ENCODE data around the gene PRDX3. TPM values are rescaled to one million over a fixed set of nuclear protein-coding genes. Genes with fewer than 3 reads are reported as not detected.
"Not testable (repeated sequence)": the region's sequence is repeated elsewhere in the genome, so short reads cannot be mapped to it uniquely, and the experiment has no call there.

PRDX3 gene
- total and polyA plus RNA-seq, 11 donors = 130 to 385 (median 257) TPM

GRCh38 chr10:119140603-119141245 is 37.9 kb downstream of the PRDX3 start:
- Histone ChIP-seq H3K4me3 (no peak overlapping the region), H3K27me3 (no peaks in the 10 kb centered on the region), H3K9me3 (no peaks in the 10 kb centered on the region), H3K4me1 (peaks cover 0 to 14% (median 0%) of the 10 kb centered on the region in 12 donors), H3K27ac (no peak overlapping the region), H3K36me3 (peaks cover 0 to 55% (median 29%) of the 10 kb centered on the region in 9 donors)
- intact Hi-C loops (cut with DNase I) = no loop called here
- TF ChIP-seq POLR2A (IDR thresholded peaks at IDR 0.05) = no peak
- TF ChIP-seq, protein P1, sequence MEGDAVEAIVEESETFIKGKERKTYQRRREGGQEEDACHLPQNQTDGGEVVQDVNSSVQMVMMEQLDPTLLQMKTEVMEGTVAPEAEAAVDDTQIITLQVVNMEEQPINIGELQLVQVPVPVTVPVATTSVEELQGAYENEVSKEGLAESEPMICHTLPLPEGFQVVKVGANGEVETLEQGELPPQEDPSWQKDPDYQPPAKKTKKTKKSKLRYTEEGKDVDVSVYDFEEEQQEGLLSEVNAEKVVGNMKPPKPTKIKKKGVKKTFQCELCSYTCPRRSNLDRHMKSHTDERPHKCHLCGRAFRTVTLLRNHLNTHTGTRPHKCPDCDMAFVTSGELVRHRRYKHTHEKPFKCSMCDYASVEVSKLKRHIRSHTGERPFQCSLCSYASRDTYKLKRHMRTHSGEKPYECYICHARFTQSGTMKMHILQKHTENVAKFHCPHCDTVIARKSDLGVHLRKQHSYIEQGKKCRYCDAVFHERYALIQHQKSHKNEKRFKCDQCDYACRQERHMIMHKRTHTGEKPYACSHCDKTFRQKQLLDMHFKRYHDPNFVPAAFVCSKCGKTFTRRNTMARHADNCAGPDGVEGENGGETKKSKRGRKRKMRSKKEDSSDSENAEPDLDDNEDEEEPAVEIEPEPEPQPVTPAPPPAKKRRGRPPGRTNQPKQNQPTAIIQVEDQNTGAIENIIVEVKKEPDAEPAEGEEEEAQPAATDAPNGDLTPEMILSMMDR (IDR thresholded peaks at IDR 0.05) = no peak
- 85 to 87% (median 86%) methylated on average over 21 of the region's 21 CpGs for WGBS, 4 donors
- ATAC-seq (peak in 2 of 4 donors; percentile 5 to 26), DNase-seq (no peak)

DNA sequence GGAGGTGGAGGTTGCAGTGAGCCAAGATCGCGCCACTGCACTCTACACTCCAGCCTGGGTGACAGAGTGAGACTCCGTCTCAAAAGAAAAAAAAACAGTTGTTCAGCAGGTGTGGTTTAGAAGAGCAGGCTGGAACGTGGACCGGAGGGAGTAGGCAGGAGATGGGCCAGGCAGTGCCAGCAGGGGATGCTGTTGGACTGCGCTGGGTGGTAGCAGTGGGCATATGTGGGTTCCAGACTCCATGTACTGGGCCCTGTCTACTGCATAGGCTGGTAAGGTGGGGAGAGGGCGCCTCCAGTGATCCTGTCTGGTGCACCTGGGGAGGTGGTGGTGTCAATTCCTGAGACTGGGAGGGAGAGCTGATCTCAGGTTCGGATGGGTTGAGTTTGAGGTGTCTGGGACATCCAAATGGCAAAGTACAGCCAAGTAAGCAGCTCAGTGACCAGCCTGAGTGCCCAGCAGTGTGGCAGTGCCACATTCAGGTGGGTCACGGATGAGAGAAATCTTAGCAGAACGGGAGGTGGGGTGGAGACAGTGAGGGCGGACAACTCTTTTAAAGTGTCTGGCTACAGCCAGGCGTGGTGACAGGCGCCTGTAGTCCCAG is 39.0 kb downstream of the PRDX3 start:
- Histone ChIP-seq H3K27ac (no peak overlapping the region), H3K4me1 (peaks cover 0 to 25% (median 0%) of the 10 kb centered on the region in 12 donors), H3K9me3 (no peaks in the 10 kb centered on the region), H3K4me3 (no peak overlapping the region), H3K27me3 (no peaks in the 10 kb centered on the region), H3K36me3 (peaks cover 0 to 52% (median 23%) of the 10 kb centered on the region in 9 donors)
- WGBS, 4 donors = 81 to 90% (median 83%) methylated on average over 13 of the region's 13 CpGs
- TF ChIP-seq, protein P1 (IDR thresholded peaks at IDR 0.05) = peak in 10 of 12 donors; percentile 11 to 47 (median 34)
- TF ChIP-seq POLR2A (IDR thresholded peaks at IDR 0.05) = no peak
- ATAC-seq = peak; percentile 44 to 69 (median 60)
- intact Hi-C loops (cut with DNase I) = no loop called here
- peak in 1 of 5 donors; percentile 41 for DNase-seq

GRCh38 chr10:119138346-119139306 is 40.0 kb downstream of the PRDX3 start:
- no peak overlapping the region for H3K4me3 ChIP-seq
- WGBS, 4 donors = 89 to 96% (median 91%) methylated on average over 16 of the region's 16 CpGs
- intact Hi-C loops (cut with DNase I) = no loop called here
- ATAC-seq (peak in 2 of 4 donors; percentile 9 to 20), DNase-seq (no peak)
- peaks cover 0 to 55% (median 29%) of the 10 kb centered on the region in 9 donors for H3K36me3 ChIP-seq
- peaks cover 0 to 34% (median 0%) of the 10 kb centered on the region in 12 donors for H3K4me1 ChIP-seq
- TF ChIP-seq POLR2A (IDR thresholded peaks at IDR 0.05) = no peak
- TF ChIP-seq, protein P1 (IDR thresholded peaks at IDR 0.05) = no peak
- H3K9me3 ChIP-seq = no peaks in the 10 kb centered on the region
- no peak overlapping the region for H3K27ac ChIP-seq
- no peaks in the 10 kb centered on the region for H3K27me3 ChIP-seq

DNA sequence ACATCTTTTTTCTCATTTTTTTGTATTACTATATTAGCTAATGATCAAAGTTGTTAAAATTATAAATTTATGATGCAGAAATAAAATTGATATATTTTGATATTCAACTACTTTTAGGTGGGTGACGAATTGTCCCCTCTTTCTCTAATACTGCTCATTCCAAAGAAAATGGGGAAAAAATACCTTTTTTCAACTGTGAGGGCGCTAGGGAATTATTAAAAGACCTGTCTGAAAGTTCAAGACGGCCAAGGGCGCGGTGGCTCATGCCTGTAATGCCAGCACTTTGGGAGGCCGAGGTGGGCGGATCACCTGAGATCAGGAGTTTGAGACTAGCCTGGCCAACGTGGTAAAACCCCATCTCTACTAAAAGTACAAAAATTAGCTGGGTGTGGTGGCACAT is 40.7 kb downstream of the PRDX3 start:
- H3K9me3 ChIP-seq; H3K27ac ChIP-seq; H3K27me3 ChIP-seq; H3K4me3 ChIP-seq; ATAC-seq; intact Hi-C loops (cut with DNase I); DNase-seq: not testable (repeated sequence)
- Histone ChIP-seq H3K4me1 (peaks cover 0 to 41% (median 0%) of the 10 kb centered on the region in 12 donors), H3K36me3 (peaks cover 0 to 56% (median 37%) of the 10 kb centered on the region in 9 donors)
- 75 to 86% (median 82%) methylated on average over 8 of the region's 8 CpGs for whole genome bisulfite sequencing, 4 donors
